HG03175 (cell line): Measurements from ENCODE around the gene ARL16.
A peak's percentile ranks its signal among the peaks of the same experiment; 100 is the strongest.

ENCODE experiments used
- ATAC-seq: cut with Tn5 transposase; IDR thresholded peaks from one replicate; pipeline ENCODE4 v1.9.1; 2021; ENCODE audit warnings: mild to moderate bottlenecking, moderate library complexity; ENCODE audit not compliant: unreplicated experiment

ARL16 gene

GRCh38 chr17:81713004-81713555, 29.5 kb upstream of the ARL16 start:
- no peak for ATAC-seq

GRCh38 chr17:81712468-81713003, 28.9 kb upstream of the ARL16 start:
- peak; percentile 7 for ATAC-seq

- ATAC-seq: peak; percentile 69
Measured at GRCh38 chr17:81711814-81712467, 28.3 kb upstream of the ARL16 start, which contains the start of gene SLC25A10. TSS of gene SLC25A10 (plus strand) at chr17:81712284. CDS start at chr17:81712427, 143 bp downstream.

GRCh38 chr17:81710514-81711308, 27.1 kb upstream of the ARL16 start:
- no peak for ATAC-seq

GRCh38 chr17:81708739-81709185, 25.2 kb upstream of the ARL16 start:
- ATAC-seq: no peak

- ATAC-seq: no peak
Measured at GRCh38 chr17:81707725-81708646, 24.4 kb upstream of the ARL16 start.

GRCh38 chr17:81706757-81707624, 23.4 kb upstream of the ARL16 start:
- no peak for ATAC-seq

- ATAC-seq: no peak
Measured at GRCh38 chr17:81706232-81706611, 22.6 kb upstream of the ARL16 start.

- no peak for ATAC-seq
Measured at GRCh38 chr17:81705518-81706231, 22.1 kb upstream of the ARL16 start.

- no peak for ATAC-seq
Measured at GRCh38 chr17:81703747-81704654, 20.4 kb upstream of the ARL16 start.

GRCh38 chr17:81702934-81703746, 19.5 kb upstream of the ARL16 start, which contains the start of gene MRPL12:
TSS of gene MRPL12 (plus strand) at chr17:81703367. CDS start at chr17:81703502, 135 bp downstream.
- ATAC-seq: peak; percentile 79

GRCh38 chr17:81701288-81702071, 17.9 kb upstream of the ARL16 start:
- ATAC-seq: no peak

- ATAC-seq: no peak
Measured at GRCh38 chr17:81700353-81701287, 17.0 kb upstream of the ARL16 start.

- no peak for ATAC-seq
Measured at GRCh38 chr17:81697261-81698044, 13.9 kb upstream of the ARL16 start.
